CD4-positive, CD25-positive, alpha-beta regulatory T cell (primary cell): Measurements from ENCODE around the gene PLSCR5. TPM values are rescaled to one million over a fixed set of nuclear protein-coding genes. Genes with fewer than 3 reads are reported as not detected.

Experiments used
- ATAC-seq, 2 donors: fragments of 150-1000 bp; cut with Tn5 transposase; one replicate each; pipeline ENCODE4 v1.10.0; 2021; ENCODE audit warnings: low read depth in 2 of 2, moderate number of reproducible peaks in 2 of 2, moderate library complexity in 1 of 2
- DNase-seq, 3 donors: peaks; one replicate each; pipeline versions ENCODE4 v3.0.0 to v3.0.0-alpha.2; 2012 to 2022; ENCODE audit warnings: mixed read lengths in 1 of 3
- H3K27ac ChIP-seq: one replicate; pipeline ENCODE4 v1.7.0; 2013; ENCODE audit warnings: mild to moderate bottlenecking, low read length; ENCODE audit not compliant: insufficient read depth, poor library complexity, severe bottlenecking
- H3K27me3 ChIP-seq: one replicate; pipeline ENCODE4 v1.7.0; 2013; ENCODE audit warnings: low read length; ENCODE audit not compliant: control insufficient read depth, insufficient read depth
- H3K36me3 ChIP-seq: one replicate; pipeline ENCODE4 v1.7.0; 2013; ENCODE audit warnings: mild to moderate bottlenecking, low read length, moderate library complexity; ENCODE audit not compliant: control insufficient read depth, insufficient read depth
- H3K4me1 ChIP-seq: 2 replicates; pipeline ENCODE4 v1.7.0; 2013; ENCODE audit warnings: mild to moderate bottlenecking, low read length; ENCODE audit not compliant: insufficient read depth, control insufficient read depth, poor library complexity, severe bottlenecking
- H3K4me3 ChIP-seq: one replicate; pipeline ENCODE4 v1.7.0; 2013; ENCODE audit warnings: low read depth, mild to moderate bottlenecking, low read length, moderate library complexity
- H3K9me3 ChIP-seq, 2 experiments: 1 replicate in 1 of 2; 2 replicates in 1 of 2; pipeline ENCODE4 v1.7.0; 2013; ENCODE audit warnings: low read length in 2 of 2, mild to moderate bottlenecking in 1 of 2, moderate library complexity in 1 of 2; ENCODE audit not compliant: control insufficient read depth in 2 of 2
- H3K27ac Mint-ChIP-seq, 3 donors: one replicate each; pipeline ENCODE4 v1.8.0; 2020 to 2022; ENCODE audit warnings: mild to moderate bottlenecking in 3 of 3, mixed read lengths in 3 of 3, moderate library complexity in 2 of 3
- H3K27me3 Mint-ChIP-seq: one replicate; pipeline ENCODE4 v1.8.0; 2022; ENCODE audit warnings: mild to moderate bottlenecking, mixed read lengths
- H3K36me3 Mint-ChIP-seq: one replicate; pipeline ENCODE4 v1.8.0; 2020; ENCODE audit warnings: mixed read lengths
- H3K4me1 Mint-ChIP-seq, 4 donors: one replicate each; pipeline ENCODE4 v1.8.0; 2020 to 2022; ENCODE audit warnings: mixed read lengths in 4 of 4, mild to moderate bottlenecking in 1 of 4
- H3K4me3 Mint-ChIP-seq, 4 donors: one replicate each; pipeline ENCODE4 v1.8.0; 2020 to 2022; ENCODE audit warnings: mild to moderate bottlenecking in 4 of 4, mixed read lengths in 4 of 4, moderate library complexity in 3 of 4
- H3K9me3 Mint-ChIP-seq, 7 donors: one replicate each; pipeline ENCODE4 v1.8.0; 2020 to 2022; ENCODE audit warnings: mixed read lengths in 7 of 7, mild to moderate bottlenecking in 3 of 7, moderate library complexity in 2 of 7
- polyA plus RNA-seq, 4 donors: library from polyadenylated mRNA; unstranded; fragments of 300-500 nt; fragmentation: Illumina TruSeq; gene quantifications; one replicate each; pipeline ENCODE4 v1.2.3, GENCODE V29; 2021
- total RNA-seq: library from RNA; stranded (reverse); gene quantifications from one replicate; pipeline ENCODE4 v1.2.3, GENCODE V29; 2022

PLSCR5 gene
- total and polyA plus RNA-seq, 5 donors from 2014 or later: not detected

- Mint-ChIP-seq H3K27me3 (no peaks in the 10 kb centered on the region), H3K27ac (no peak overlapping the region), H3K9me3 (no peaks in the 10 kb centered on the region), H3K36me3 (no peaks in the 10 kb centered on the region), H3K4me3 (no peak overlapping the region), H3K4me1 (no peaks in the 10 kb centered on the region)
- Histone ChIP-seq H3K9me3 (no peaks in the 10 kb centered on the region), H3K4me1 (no peaks in the 10 kb centered on the region), H3K27ac (no peak overlapping the region), H3K27me3 (no peaks in the 10 kb centered on the region), H3K4me3 (no peak overlapping the region), H3K36me3 (no peaks in the 10 kb centered on the region)
- ATAC-seq (no peak), DNase-seq (no peak)
Measured at GRCh38 chr3:146637871-146638270, 32.7 kb upstream of the PLSCR5 start.

GRCh38 chr3:146636881-146637280 lies 31.7 kb upstream of the PLSCR5 start:
- no peaks in the 10 kb centered on the region for H3K9me3 ChIP-seq
- no peaks in the 10 kb centered on the region for H3K27me3 ChIP-seq
- Mint-ChIP-seq H3K27ac (no peak overlapping the region), H3K36me3 (no peaks in the 10 kb centered on the region), H3K4me3 (no peak overlapping the region), H3K4me1 (no peaks in the 10 kb centered on the region), H3K9me3 (no peaks in the 10 kb centered on the region), H3K27me3 (no peaks in the 10 kb centered on the region)
- H3K4me3 ChIP-seq: no peak overlapping the region
- no peak for DNase-seq
- ATAC-seq: no peak
- H3K36me3 ChIP-seq: no peaks in the 10 kb centered on the region
- H3K4me1 ChIP-seq: no peaks in the 10 kb centered on the region
- no peak overlapping the region for H3K27ac ChIP-seq

- no peaks in the 10 kb centered on the region for H3K27me3 Mint-ChIP-seq
- no peaks in the 10 kb centered on the region for H3K9me3 ChIP-seq
- no peaks in the 10 kb centered on the region for H3K27me3 ChIP-seq
- H3K27ac ChIP-seq: no peak overlapping the region
- H3K4me3 Mint-ChIP-seq: no peak overlapping the region
- no peaks in the 10 kb centered on the region for H3K4me1 Mint-ChIP-seq
- no peak for ATAC-seq
- no peak overlapping the region for H3K4me3 ChIP-seq
- no peak for DNase-seq
- no peaks in the 10 kb centered on the region for H3K4me1 ChIP-seq
- no peaks in the 10 kb centered on the region for H3K36me3 ChIP-seq
- H3K9me3 Mint-ChIP-seq: no peaks in the 10 kb centered on the region
- H3K36me3 Mint-ChIP-seq: no peaks in the 10 kb centered on the region
- no peak overlapping the region for H3K27ac Mint-ChIP-seq
Measured at GRCh38 chr3:146634346-146634745, 29.2 kb upstream of the PLSCR5 start.

- Mint-ChIP-seq H3K27me3 (no peaks in the 10 kb centered on the region), H3K4me3 (no peak overlapping the region), H3K9me3 (no peaks in the 10 kb centered on the region), H3K36me3 (no peaks in the 10 kb centered on the region), H3K4me1 (peaks cover 0 to 2% (median 0%) of the 10 kb centered on the region in 4 donors), H3K27ac (no peak overlapping the region)
- DNase-seq (no peak), ATAC-seq (no peak)
- Histone ChIP-seq H3K27me3 (no peaks in the 10 kb centered on the region), H3K4me3 (no peak overlapping the region), H3K36me3 (no peaks in the 10 kb centered on the region), H3K27ac (no peak overlapping the region), H3K9me3 (no peaks in the 10 kb centered on the region), H3K4me1 (no peaks in the 10 kb centered on the region)
Measured at GRCh38 chr3:146628671-146629070, 23.5 kb upstream of the PLSCR5 start.

- no peaks in the 10 kb centered on the region for H3K36me3 ChIP-seq
- H3K4me1 ChIP-seq: no peaks in the 10 kb centered on the region
- DNase-seq: no peak
- H3K9me3 ChIP-seq: no peaks in the 10 kb centered on the region
- H3K4me3 ChIP-seq: no peak overlapping the region
- Mint-ChIP-seq H3K27me3 (no peaks in the 10 kb centered on the region), H3K4me3 (no peak overlapping the region), H3K9me3 (no peaks in the 10 kb centered on the region), H3K27ac (no peak overlapping the region), H3K36me3 (no peaks in the 10 kb centered on the region), H3K4me1 (peaks cover 0 to 2% (median 0%) of the 10 kb centered on the region in 4 donors)
- H3K27ac ChIP-seq: no peak overlapping the region
- no peaks in the 10 kb centered on the region for H3K27me3 ChIP-seq
- ATAC-seq: no peak
Measured at GRCh38 chr3:146626403-146627122, 21.4 kb upstream of the PLSCR5 start.

- no peaks in the 10 kb centered on the region for H3K27me3 ChIP-seq
- H3K36me3 Mint-ChIP-seq: no peaks in the 10 kb centered on the region
- H3K9me3 ChIP-seq: no peaks in the 10 kb centered on the region
- DNase-seq: peak in 1 of 3 donors; percentile 4
- no peaks in the 10 kb centered on the region for H3K36me3 ChIP-seq
- no peaks in the 10 kb centered on the region for H3K27me3 Mint-ChIP-seq
- no peaks in the 10 kb centered on the region for H3K4me1 ChIP-seq
- peak overlapping the region in 1 of 4 donors; percentile 3 for H3K4me3 Mint-ChIP-seq
- no peaks in the 10 kb centered on the region for H3K9me3 Mint-ChIP-seq
- peak overlapping the region; percentile 16 for H3K4me3 ChIP-seq
- no peak overlapping the region for H3K27ac Mint-ChIP-seq
- no peak overlapping the region for H3K27ac ChIP-seq
- H3K4me1 Mint-ChIP-seq: peaks cover 0 to 2% (median 0%) of the 10 kb centered on the region in 4 donors
- no peak for ATAC-seq
Measured at GRCh38 chr3:146625186-146625775, 20.1 kb upstream of the PLSCR5 start.

- H3K27ac ChIP-seq: no peak overlapping the region
- H3K9me3 Mint-ChIP-seq: no peaks in the 10 kb centered on the region
- no peaks in the 10 kb centered on the region for H3K9me3 ChIP-seq
- ATAC-seq (no peak), DNase-seq (no peak)
- no peaks in the 10 kb centered on the region for H3K4me1 ChIP-seq
- peaks cover 0 to 2% (median 0%) of the 10 kb centered on the region in 4 donors for H3K4me1 Mint-ChIP-seq
- H3K36me3 Mint-ChIP-seq: no peaks in the 10 kb centered on the region
- no peaks in the 10 kb centered on the region for H3K27me3 Mint-ChIP-seq
- no peaks in the 10 kb centered on the region for H3K36me3 ChIP-seq
- no peak overlapping the region for H3K4me3 ChIP-seq
- H3K27ac Mint-ChIP-seq: no peak overlapping the region
- H3K4me3 Mint-ChIP-seq: no peak overlapping the region
- H3K27me3 ChIP-seq: no peaks in the 10 kb centered on the region
Measured at GRCh38 chr3:146621723-146622122, 16.6 kb upstream of the PLSCR5 start.

- H3K9me3 ChIP-seq: no peaks in the 10 kb centered on the region
- H3K27ac ChIP-seq: no peak overlapping the region
- H3K27ac Mint-ChIP-seq: no peak overlapping the region
- H3K27me3 Mint-ChIP-seq: no peaks in the 10 kb centered on the region
- no peak for DNase-seq
- no peaks in the 10 kb centered on the region for H3K36me3 Mint-ChIP-seq
- no peaks in the 10 kb centered on the region for H3K4me1 Mint-ChIP-seq
- no peak overlapping the region for H3K4me3 Mint-ChIP-seq
- H3K36me3 ChIP-seq: no peaks in the 10 kb centered on the region
- no peaks in the 10 kb centered on the region for H3K4me1 ChIP-seq
- no peak overlapping the region for H3K4me3 ChIP-seq
- no peaks in the 10 kb centered on the region for H3K27me3 ChIP-seq
- ATAC-seq: no peak
- H3K9me3 Mint-ChIP-seq: peaks cover 0 to 2% (median 0%) of the 10 kb centered on the region in 7 donors
Measured at GRCh38 chr3:146612015-146612414, 6.9 kb upstream of the PLSCR5 start.
